Activated naive CD8-positive, alpha-beta T cell treated with anti-CD3 and anti-CD28 coated beads, Interleukin-2, amount 50 U/mL, for 24 hours (primary cell): Measurements from ENCODE around the gene MICAL3.
A peak's percentile ranks its signal among the peaks of the same experiment; 100 is the strongest.

ENCODE experiments used
- ATAC-seq: fragments of 150-1000 bp; cut with Tn5 transposase; one replicate; pipeline ENCODE4 v1.10.0; 2021
- DNase-seq: peaks from one replicate; pipeline ENCODE4 v3.0.0; 2021
- H3K27ac Mint-ChIP-seq: one replicate; pipeline ENCODE4 v1.8.0; 2021; ENCODE audit warnings: mild to moderate bottlenecking, mixed read lengths
- H3K27me3 Mint-ChIP-seq: one replicate; pipeline ENCODE4 v1.8.0; 2021; ENCODE audit warnings: mixed read lengths
- H3K36me3 Mint-ChIP-seq: one replicate; pipeline ENCODE4 v1.8.0; 2021; ENCODE audit warnings: low read depth, mixed read lengths
- H3K4me1 Mint-ChIP-seq: one replicate; pipeline ENCODE4 v1.8.0; 2021; ENCODE audit warnings: mixed read lengths
- H3K4me3 Mint-ChIP-seq: one replicate; pipeline ENCODE4 v1.8.0; 2021; ENCODE audit warnings: mild to moderate bottlenecking, moderate library complexity, mixed read lengths
- H3K9me3 Mint-ChIP-seq: one replicate; pipeline ENCODE4 v1.8.0; 2021; ENCODE audit warnings: mixed read lengths

The MICAL3 gene

DNA sequence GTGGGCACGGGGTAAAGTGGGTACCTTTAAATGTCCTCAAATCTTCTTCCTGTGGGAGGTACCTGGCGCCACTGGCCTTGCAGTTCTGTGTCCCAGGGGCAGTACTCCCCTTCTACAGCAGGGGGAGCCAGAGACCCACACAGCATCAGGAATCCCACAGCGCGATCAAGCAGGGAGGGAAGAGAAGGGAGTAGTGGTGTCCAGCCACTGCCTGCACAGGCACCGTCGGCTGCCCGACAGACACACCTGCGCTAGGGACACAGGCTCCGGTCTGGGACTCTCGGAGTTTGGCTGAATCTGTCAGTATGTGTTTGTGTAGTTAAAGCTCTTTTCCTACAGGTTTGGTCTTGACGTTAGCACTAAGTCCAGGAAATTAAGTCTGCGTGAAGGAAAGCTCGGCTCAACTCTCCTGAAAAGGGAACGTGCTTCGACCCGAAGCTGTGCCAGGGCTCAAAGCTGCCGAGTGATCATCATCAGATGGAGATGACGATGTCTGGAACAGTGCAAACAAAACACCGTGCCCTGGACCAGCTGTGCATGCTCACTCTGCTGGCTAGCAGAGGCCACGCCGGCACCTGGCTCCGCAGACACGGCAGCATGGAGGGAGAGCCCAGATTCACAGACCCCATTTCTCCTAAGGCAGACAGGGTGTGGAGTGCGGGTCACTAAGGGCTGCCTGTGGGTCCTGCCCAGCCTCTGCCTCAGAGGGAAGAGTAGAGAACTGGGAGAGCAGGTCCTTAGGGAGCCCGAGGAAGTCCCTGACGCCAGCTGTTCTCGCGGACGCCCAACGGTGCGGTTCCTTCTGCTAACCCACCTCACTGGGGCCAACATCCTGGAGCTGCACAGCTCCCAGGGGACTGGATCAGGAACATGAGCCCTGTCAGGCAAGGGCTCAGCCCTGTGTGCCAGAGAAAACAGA is 194.1 kb downstream of the MICAL3 start:
- ATAC-seq = peak; percentile 80
- peak; percentile 84 for DNase-seq
- H3K9me3 Mint-ChIP-seq = no peaks in the 10 kb centered on the region
- no peak overlapping the region for H3K27ac Mint-ChIP-seq
- no peak overlapping the region for H3K4me3 Mint-ChIP-seq
- H3K4me1 Mint-ChIP-seq = no peaks in the 10 kb centered on the region
- no peaks in the 10 kb centered on the region for H3K27me3 Mint-ChIP-seq
- H3K36me3 Mint-ChIP-seq = peaks cover 9% of the 10 kb centered on the region

DNA sequence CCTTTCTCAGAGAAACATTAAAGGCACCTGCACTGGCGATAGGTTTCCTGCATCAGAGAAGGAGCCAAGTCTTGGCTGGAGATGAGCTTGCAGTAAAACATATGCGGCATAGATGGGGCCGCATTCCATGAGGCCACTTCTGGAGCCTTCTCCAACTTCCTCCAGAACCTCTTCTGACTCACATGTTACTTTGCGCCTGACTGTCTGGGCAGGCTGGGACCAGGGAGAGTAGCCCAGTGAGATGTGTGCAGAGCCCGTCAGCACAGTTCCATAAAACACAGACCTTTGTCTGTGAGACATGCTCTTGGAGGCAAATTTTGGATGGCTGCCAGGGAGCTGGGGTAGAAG is 194.7 kb downstream of the MICAL3 start:
- Mint-ChIP-seq H3K4me3 (no peak overlapping the region), H3K9me3 (no peaks in the 10 kb centered on the region), H3K27me3 (no peaks in the 10 kb centered on the region), H3K36me3 (peaks cover 9% of the 10 kb centered on the region), H3K4me1 (no peaks in the 10 kb centered on the region), H3K27ac (no peak overlapping the region)
- DNase-seq (no peak), ATAC-seq (peak; percentile 9)

DNA sequence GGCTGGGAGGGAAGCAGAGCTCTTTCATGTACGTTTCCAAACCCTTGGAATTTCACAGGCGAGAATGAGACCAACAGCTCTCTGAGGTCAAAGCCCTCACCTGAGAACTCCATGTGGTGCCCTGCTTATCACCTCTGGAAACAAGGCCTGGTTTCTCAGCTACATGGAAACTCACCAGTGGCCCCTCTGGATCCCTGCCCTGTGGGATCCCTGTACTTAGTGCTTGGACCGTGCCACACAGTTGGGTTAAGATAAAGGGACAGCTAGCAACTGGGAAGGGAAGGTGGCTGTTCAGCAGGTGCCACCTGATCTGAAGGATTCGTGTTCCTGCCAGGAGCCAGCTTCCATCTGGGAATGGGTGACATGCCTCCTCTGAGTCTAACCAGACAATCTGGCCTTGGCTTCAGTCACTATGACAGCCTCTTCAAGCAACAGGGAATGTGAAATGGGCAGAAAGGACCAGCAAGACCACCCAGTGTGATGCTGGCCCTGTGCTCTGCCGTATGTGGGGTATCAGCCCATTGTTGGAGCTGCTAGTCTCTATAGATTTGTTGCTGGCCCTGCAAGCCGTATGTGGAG is 195.8 kb downstream of the MICAL3 start:
- Mint-ChIP-seq H3K36me3 (peaks cover 9% of the 10 kb centered on the region), H3K27ac (no peak overlapping the region), H3K27me3 (no peaks in the 10 kb centered on the region), H3K9me3 (no peaks in the 10 kb centered on the region), H3K4me3 (no peak overlapping the region), H3K4me1 (no peaks in the 10 kb centered on the region)
- ATAC-seq = no peak
- no peak for DNase-seq

DNA sequence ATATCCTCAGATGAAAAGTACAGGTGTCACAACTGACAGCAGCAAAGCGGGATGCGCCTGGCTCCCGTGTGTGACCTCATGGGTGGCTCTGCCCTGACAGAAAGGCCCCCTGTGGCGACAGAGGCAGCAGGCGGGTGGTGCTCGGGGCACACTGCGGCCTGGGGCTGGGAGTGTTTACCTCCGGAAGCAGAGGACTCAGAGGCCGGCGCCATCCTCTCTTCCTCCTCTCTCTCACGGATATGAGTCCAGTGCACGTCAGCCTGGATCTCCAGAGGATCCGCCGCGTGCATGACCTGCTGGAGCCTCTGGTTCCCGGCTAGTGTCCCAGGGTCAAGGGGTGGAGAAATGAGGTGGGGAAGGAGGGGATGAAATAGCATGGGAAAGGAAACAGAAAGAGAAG is 196.9 kb downstream of the MICAL3 start:
- peaks cover 9% of the 10 kb centered on the region for H3K36me3 Mint-ChIP-seq
- H3K4me1 Mint-ChIP-seq = no peaks in the 10 kb centered on the region
- H3K27ac Mint-ChIP-seq = no peak overlapping the region
- H3K9me3 Mint-ChIP-seq = no peaks in the 10 kb centered on the region
- no peak overlapping the region for H3K4me3 Mint-ChIP-seq
- no peak for DNase-seq
- no peak for ATAC-seq
- H3K27me3 Mint-ChIP-seq = no peaks in the 10 kb centered on the region

DNA sequence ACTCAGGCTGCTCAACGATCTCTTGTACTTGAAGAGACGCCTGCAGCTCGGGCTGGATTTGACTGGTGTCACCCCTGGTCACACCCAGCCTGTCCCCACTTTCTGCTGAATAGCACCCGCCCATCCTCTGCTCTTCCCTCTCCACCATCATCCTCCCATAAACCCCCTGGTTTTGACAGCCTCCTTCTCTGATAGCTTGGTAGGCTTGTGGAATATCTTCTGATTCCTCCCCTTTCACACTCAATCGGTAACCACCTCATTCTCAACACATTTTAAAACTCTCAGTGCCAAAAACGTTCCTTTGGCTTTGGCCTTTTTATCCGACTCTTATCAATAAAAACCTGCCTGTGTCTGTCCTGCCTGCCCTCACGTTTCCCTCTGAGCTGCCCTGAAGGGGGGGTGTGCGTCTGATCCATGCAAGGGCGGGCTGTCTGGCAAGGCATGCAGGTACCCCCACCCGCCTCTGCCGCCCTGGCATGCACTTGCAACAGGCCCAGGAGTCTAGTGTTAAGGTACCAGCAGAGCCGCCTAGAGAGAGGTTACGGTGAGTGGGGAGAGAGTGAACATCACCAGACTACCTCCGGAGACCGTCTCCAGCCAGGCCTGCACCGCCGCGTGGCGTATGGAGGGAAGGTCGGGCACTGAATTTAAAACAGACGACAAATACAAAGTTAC is 198.3 kb downstream of the MICAL3 start:
- Mint-ChIP-seq H3K36me3 (peaks cover 9% of the 10 kb centered on the region), H3K4me3 (no peak overlapping the region), H3K27me3 (no peaks in the 10 kb centered on the region), H3K4me1 (no peaks in the 10 kb centered on the region), H3K27ac (no peak overlapping the region), H3K9me3 (no peaks in the 10 kb centered on the region)
- DNase-seq (no peak), ATAC-seq (no peak)

DNA sequence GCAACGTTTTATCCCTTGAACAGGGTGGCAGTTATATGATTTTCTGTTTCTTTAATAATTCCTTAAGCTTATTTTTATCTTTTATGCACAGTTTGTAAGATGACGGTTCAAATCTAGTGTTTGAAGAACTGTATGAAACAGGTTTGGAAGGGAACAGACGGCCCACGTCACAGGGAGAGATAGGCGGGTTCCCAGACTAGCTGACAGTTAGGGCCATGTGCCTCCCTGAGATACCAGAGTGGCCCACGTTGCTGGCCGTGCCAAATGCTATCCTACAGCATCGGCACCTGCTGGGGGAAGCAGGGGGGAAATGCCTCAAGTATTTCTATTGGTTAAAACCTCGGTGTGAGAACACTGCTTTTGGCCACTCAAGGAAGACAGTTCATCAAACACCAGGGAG is 199.9 kb downstream of the MICAL3 start:
- Mint-ChIP-seq H3K4me1 (no peaks in the 10 kb centered on the region), H3K27me3 (no peaks in the 10 kb centered on the region), H3K4me3 (no peak overlapping the region), H3K36me3 (peaks cover 6% of the 10 kb centered on the region), H3K9me3 (no peaks in the 10 kb centered on the region), H3K27ac (no peak overlapping the region)
- DNase-seq (no peak), ATAC-seq (no peak)

DNA sequence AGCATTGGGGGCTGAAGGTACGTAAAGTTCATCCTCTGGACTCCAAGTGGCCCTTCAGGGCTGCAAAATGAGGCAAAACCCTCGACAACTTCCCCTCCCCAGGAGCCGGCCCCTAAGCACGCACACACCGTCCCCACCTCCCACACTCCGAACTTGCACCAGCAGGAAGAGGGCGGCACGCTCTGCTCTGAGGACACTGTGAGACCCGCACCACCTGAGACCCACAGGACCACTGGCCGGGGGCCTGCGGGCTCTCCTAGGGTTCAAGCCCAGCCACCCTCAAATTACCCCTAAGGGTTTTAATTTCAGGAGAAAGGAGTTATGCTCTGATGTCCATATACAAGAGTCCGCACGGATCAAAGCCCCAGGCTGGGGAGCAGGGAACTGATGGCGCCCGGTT is 200.4 kb downstream of the MICAL3 start:
- no peak overlapping the region for H3K4me3 Mint-ChIP-seq
- H3K9me3 Mint-ChIP-seq = no peaks in the 10 kb centered on the region
- ATAC-seq = no peak
- peaks cover 7% of the 10 kb centered on the region for H3K36me3 Mint-ChIP-seq
- no peaks in the 10 kb centered on the region for H3K4me1 Mint-ChIP-seq
- no peak for DNase-seq
- H3K27me3 Mint-ChIP-seq = no peaks in the 10 kb centered on the region
- no peak overlapping the region for H3K27ac Mint-ChIP-seq

DNA sequence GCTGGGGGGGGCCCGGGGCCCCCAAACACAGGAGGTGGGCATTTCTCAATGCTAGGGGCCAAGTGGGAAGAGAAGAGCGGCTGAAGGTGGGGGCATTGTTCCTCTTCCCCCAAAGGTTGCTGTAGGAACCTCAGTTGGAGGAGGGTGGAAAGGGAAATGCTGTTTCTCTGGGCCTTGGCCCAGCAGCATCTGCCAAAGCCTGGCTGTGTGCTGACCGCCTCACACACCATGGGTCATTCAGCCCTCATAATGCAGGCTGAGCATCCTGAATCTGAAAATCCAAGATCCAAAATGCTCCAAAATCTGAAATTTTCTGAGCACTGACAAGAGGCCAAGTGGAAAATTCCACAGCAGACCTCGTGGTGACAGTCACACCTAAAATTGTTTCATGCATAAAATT is 201.1 kb downstream of the MICAL3 start:
- no peaks in the 10 kb centered on the region for H3K9me3 Mint-ChIP-seq
- no peak overlapping the region for H3K4me3 Mint-ChIP-seq
- DNase-seq = no peak
- ATAC-seq = no peak
- peaks cover 7% of the 10 kb centered on the region for H3K36me3 Mint-ChIP-seq
- H3K27me3 Mint-ChIP-seq = no peaks in the 10 kb centered on the region
- H3K4me1 Mint-ChIP-seq = no peaks in the 10 kb centered on the region
- H3K27ac Mint-ChIP-seq = no peak overlapping the region

DNA sequence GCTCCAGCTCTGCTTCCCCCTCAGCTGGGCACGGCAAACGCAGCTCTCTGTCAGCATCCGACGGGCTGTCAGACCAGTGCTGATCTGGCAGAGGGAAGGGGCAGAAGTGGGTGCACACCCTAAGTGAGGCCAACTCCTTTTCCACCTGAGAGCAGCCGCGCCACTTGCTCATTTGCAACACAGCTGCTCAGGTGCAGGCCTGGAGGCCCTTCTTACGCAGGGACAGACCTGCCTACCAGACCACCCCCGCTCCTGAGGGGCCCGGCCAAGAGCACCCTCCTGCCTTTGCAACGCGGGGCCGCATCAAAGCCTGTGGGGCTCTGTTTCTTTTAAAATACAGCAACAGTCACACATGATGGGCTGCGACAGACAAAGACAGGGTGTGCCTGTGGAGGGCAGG is 202.3 kb downstream of the MICAL3 start:
- peaks cover 3% of the 10 kb centered on the region for H3K36me3 Mint-ChIP-seq
- H3K27ac Mint-ChIP-seq = no peak overlapping the region
- no peaks in the 10 kb centered on the region for H3K9me3 Mint-ChIP-seq
- ATAC-seq = no peak
- no peak overlapping the region for H3K4me3 Mint-ChIP-seq
- DNase-seq = no peak
- H3K4me1 Mint-ChIP-seq = no peaks in the 10 kb centered on the region
- H3K27me3 Mint-ChIP-seq = no peaks in the 10 kb centered on the region

DNA sequence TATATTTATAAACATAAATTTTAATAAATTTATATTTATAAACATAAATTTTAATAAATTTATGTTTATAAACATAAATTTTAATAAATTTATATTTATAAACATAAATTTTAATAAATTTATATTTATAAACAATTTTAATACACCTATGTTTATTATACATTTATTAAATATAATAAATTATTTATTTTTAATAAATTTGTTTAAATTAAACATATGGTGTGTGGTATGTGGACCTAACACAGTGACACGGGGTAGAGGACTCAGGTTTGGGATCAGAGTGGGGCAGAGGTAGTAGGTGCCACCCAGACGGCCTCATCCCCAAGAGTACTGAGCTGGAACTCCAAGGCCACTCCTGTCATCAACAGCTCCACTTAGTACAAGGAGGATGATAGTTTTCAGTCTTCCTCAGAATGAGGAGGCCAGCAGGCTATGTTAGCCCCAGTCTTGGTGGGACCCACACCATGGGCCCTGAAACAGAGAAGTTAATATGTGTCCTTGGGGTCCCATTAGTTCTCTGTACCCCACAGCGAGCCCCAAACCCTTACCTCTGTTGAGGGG is 203.4 kb downstream of the MICAL3 start:
- peak; percentile 42 for ATAC-seq
- peaks cover 2% of the 10 kb centered on the region for H3K36me3 Mint-ChIP-seq

DNA sequence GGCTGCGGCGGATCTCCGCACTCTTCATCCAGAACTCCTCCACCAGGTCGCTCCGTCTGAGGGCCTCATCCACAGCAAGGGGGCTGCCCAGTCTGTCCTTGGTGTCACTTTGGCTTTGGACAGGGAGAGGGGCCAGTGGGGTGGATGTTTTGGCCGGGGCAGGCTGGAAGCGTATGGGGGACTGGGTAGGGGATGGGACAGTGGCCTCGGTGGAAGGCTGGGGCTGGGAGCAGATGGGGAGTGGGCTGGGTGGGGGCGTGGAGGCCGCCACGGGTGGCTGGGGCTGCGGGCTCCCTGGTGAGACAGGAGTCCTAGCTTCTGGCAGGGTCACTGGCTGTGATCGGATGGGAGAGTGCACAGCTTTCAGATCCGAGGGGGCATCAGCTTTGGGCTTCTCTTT is 205.7 kb downstream of the MICAL3 start:
- DNase-seq (no peak), ATAC-seq (no peak)
- peaks cover 7% of the 10 kb centered on the region for H3K4me1 Mint-ChIP-seq
- H3K9me3 Mint-ChIP-seq = no peaks in the 10 kb centered on the region
- H3K4me3 Mint-ChIP-seq = no peak overlapping the region
- H3K36me3 Mint-ChIP-seq = peaks cover 5% of the 10 kb centered on the region
- no peak overlapping the region for H3K27ac Mint-ChIP-seq
- H3K27me3 Mint-ChIP-seq = no peaks in the 10 kb centered on the region

More for the DNA sequence above, 203.4 kb downstream of the MICAL3 start:
- no peak for DNase-seq
- Mint-ChIP-seq H3K27ac (no peak overlapping the region), H3K27me3 (no peaks in the 10 kb centered on the region), H3K9me3 (no peaks in the 10 kb centered on the region), H3K4me1 (no peaks in the 10 kb centered on the region), H3K4me3 (no peak overlapping the region)

DNA sequence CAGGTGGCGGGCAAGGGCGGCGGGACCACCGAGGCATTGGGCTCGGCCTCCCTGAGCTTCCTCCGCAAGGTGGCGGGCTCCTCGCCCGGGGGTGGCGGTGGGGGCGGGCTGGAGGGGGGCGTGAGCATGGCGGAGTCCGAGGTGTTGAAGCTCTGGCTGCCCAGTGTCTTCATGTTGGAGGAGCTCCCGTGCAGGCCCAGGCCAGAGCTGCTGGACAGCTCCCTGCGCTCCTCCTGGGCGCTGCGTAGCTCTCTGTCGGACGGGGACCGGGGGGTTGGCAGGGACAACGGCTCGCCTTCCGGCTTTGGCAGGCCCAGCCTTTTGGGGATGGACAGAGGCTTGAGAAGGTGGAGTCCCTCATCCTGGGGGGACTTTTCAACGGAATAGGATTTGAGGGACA is 206.2 kb downstream of the MICAL3 start:
- Mint-ChIP-seq H3K36me3 (peaks cover 5% of the 10 kb centered on the region), H3K4me1 (peaks cover 7% of the 10 kb centered on the region), H3K9me3 (no peaks in the 10 kb centered on the region), H3K4me3 (no peak overlapping the region), H3K27me3 (no peaks in the 10 kb centered on the region), H3K27ac (no peak overlapping the region)
- DNase-seq = no peak
- no peak for ATAC-seq

DNA sequence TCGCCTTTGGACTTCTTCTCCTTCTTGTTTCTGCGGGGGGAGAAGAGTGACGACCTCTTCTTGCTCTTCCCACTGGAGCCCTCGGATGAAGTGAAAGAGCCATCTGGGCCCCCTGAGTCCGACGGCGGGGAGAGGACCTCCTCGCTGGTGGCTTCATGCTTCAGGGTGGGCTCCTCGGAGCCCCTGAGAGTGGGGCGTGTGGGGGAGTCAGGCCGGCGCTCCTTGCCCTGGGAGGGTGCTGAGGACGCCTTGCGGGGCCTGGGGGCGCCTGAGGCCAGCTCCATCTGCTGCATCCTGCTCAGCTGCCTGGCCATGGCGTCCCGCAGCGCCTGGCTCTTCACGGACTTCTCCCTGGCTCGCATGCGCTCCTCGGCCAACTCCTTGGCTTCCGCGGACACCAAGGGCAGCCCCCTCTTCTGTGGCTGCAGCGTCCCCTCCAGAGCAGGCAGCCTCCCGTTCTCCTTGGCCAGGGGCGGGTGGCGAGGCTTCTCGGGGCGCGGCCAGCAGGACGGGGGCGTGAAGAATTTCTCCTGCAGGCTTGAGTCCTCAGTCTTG is 206.8 kb downstream of the MICAL3 start:
- Mint-ChIP-seq H3K27me3 (no peaks in the 10 kb centered on the region), H3K36me3 (peaks cover 5% of the 10 kb centered on the region), H3K27ac (no peak overlapping the region), H3K9me3 (no peaks in the 10 kb centered on the region), H3K4me1 (peaks cover 7% of the 10 kb centered on the region), H3K4me3 (no peak overlapping the region)
- DNase-seq = no peak
- no peak for ATAC-seq

DNA sequence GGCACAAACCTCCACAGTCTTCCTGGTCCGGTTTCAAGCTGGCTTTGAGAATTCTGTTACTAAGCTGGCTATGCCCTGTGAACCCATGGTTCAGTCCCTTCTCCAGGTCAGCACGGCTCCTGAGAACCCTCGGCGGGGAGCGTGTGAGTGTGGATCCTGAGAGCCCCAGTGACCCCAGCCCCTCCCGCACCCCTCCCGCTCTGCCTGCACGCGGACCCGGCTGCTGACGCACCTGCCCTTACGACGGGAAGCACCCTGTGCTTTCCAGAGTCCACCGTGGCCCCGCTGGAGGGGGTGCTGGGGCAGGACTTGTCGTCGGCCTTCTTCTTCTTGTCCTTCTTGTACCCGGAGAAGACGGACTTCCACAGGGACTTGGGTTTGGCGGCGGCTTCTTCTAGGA is 207.3 kb downstream of the MICAL3 start:
- no peak for ATAC-seq
- H3K27me3 Mint-ChIP-seq = no peaks in the 10 kb centered on the region
- H3K4me3 Mint-ChIP-seq = no peak overlapping the region
- no peaks in the 10 kb centered on the region for H3K9me3 Mint-ChIP-seq
- H3K4me1 Mint-ChIP-seq = peaks cover 7% of the 10 kb centered on the region
- peaks cover 5% of the 10 kb centered on the region for H3K36me3 Mint-ChIP-seq
- no peak for DNase-seq
- no peak overlapping the region for H3K27ac Mint-ChIP-seq
